Natural killer cell treated with Interleukin-12 subunit alpha and Interleukin-12 subunit beta and Interleukin-15 and Interleukin-18, amount 100 ng/mL, for 72 hours (primary cell): ENCODE measurements around the gene MPRIP. TPM values are rescaled to one million over a fixed set of nuclear protein-coding genes. Genes with fewer than 3 reads are reported as not detected.

Experiments used
- ATAC-seq, 2 donors: fragments of 150-1000 bp; cut with Tn5 transposase in 1 of 2; sonication (Bioruptor Pico), chemical (Tn5 transposase) in 1 of 2; 2 replicates each; pipeline ENCODE4 v1.10.0; 2021
- DNase-seq: peaks from one replicate; pipeline ENCODE4 v3.0.0; 2022; ENCODE audit warnings: low spot score
- H3K27ac Mint-ChIP-seq, 2 donors: 1 replicate in 1 of 2; 2 replicates in 1 of 2; pipeline ENCODE4 v1.8.0; 2022; ENCODE audit warnings: mixed read lengths in 2 of 2, mild to moderate bottlenecking in 1 of 2, moderate library complexity in 1 of 2
- H3K27me3 Mint-ChIP-seq, 2 donors: 1 replicate in 1 of 2; 2 replicates in 1 of 2; pipeline ENCODE4 v1.8.0; 2022; ENCODE audit warnings: mixed read lengths in 2 of 2
- H3K36me3 Mint-ChIP-seq: one replicate; pipeline ENCODE4 v1.8.0; 2022; ENCODE audit warnings: mixed read lengths
- H3K4me1 Mint-ChIP-seq, 2 donors: 1 replicate in 1 of 2; 2 replicates in 1 of 2; pipeline ENCODE4 v1.8.0; 2022; ENCODE audit warnings: low read depth in 2 of 2, mixed read lengths in 2 of 2, mild to moderate bottlenecking in 1 of 2
- H3K4me3 Mint-ChIP-seq: one replicate; pipeline ENCODE4 v1.8.0; 2022; ENCODE audit warnings: mixed read lengths
- H3K9me3 Mint-ChIP-seq: 2 replicates; pipeline ENCODE4 v1.8.0; 2022; ENCODE audit warnings: mixed read lengths
- total RNA-seq, 2 donors: library from RNA; stranded (reverse); gene quantifications; one replicate each; pipeline ENCODE4 v1.2.3, GENCODE V29; 2022

MPRIP gene
- total RNA-seq, 2 donors from 2014 or later, result 158 to 216 TPM

DNA sequence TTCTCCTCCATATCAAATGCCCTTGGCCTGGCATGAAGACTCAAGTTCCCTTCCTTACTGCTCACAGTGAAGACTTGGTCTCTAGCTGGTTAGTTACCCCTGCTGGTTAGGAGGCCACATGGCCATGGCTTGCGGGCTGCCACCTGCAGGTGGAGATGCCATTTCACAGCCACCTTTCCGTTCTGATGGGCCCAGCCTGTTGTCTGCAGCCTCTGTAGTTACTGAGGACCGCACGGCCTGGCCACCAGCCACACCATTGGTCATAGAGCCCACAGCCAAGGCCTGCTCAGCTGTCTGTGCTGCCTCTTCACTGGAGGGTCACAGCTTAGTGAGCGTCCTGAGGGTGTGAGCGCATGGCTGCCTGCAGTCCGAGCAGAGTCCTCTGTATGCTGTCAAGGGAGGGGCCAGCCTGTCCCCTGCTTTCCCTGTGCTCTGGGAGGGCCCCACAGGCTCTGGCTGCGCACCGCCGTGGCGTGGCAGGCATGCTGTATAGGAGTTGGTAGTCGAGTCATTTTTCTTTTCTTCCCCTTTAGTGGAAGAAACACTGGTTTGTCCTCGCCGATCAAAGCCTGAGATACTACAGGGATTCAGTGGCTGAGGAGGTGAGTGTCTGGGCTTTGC lies 104.6 kb downstream of the MPRIP start:
- no peaks in the 10 kb centered on the region for H3K9me3 Mint-ChIP-seq
- H3K4me1 Mint-ChIP-seq, result peaks cover 14 to 15% of the 10 kb centered on the region in 2 donors
- no peak overlapping the region for H3K4me3 Mint-ChIP-seq
- peak in 1 of 2 donors; percentile 21 for ATAC-seq
- no peak for DNase-seq
- no peaks in the 10 kb centered on the region for H3K27me3 Mint-ChIP-seq
- H3K36me3 Mint-ChIP-seq, result no peaks in the 10 kb centered on the region
- H3K27ac Mint-ChIP-seq, result peak overlapping the region in 1 of 2 donors; percentile 77

- Mint-ChIP-seq H3K4me3 (no peak overlapping the region), H3K9me3 (no peaks in the 10 kb centered on the region), H3K27ac (no peak overlapping the region), H3K4me1 (peaks cover 22% of the 10 kb centered on the region in 2 donors), H3K27me3 (no peaks in the 10 kb centered on the region), H3K36me3 (no peaks in the 10 kb centered on the region)
- ATAC-seq (no peak), DNase-seq (no peak)
These were observed 105.6 kb downstream of the MPRIP start for GRCh38 chr17:17147821-17148220.

GRCh38 chr17:17149520-17150447 lies 107.5 kb downstream of the MPRIP start:
- peak overlapping the region; percentile 79 for H3K4me3 Mint-ChIP-seq
- H3K27ac Mint-ChIP-seq, result peak overlapping the region; percentile 73 to 87
- no peaks in the 10 kb centered on the region for H3K9me3 Mint-ChIP-seq
- no peaks in the 10 kb centered on the region for H3K27me3 Mint-ChIP-seq
- DNase-seq, result no peak
- ATAC-seq, result no peak
- H3K36me3 Mint-ChIP-seq, result peaks cover 4% of the 10 kb centered on the region
- peaks cover 30 to 32% of the 10 kb centered on the region in 2 donors for H3K4me1 Mint-ChIP-seq

DNA sequence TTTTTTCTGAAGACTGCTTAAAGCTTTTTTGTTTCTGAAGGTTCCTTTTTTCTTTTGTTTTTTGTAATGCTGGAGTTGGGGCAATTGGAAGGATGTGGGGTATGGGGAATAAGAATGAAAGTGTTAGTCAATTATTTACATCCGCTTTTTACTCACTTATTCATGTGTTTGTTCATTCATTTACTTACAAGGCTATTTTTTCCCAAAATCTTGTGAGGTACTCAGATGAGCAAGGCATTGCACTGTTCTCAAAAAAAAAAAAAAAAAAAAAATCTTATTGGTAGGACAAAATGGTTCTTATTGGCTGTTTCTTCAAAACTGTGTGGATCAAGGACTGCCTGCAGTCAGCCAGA lies 108.2 kb downstream of the MPRIP start:
- Mint-ChIP-seq H3K4me1 (peaks cover 30 to 34% of the 10 kb centered on the region in 2 donors), H3K36me3 (peaks cover 6% of the 10 kb centered on the region), H3K9me3 (no peaks in the 10 kb centered on the region), H3K4me3 (peak overlapping the region; percentile 79), H3K27ac (peak overlapping the region; percentile 73 to 87), H3K27me3 (no peaks in the 10 kb centered on the region)
- DNase-seq (no peak), ATAC-seq (peak; percentile 37 to 57)

GRCh38 chr17:17151055-17151454 lies 108.8 kb downstream of the MPRIP start:
- Mint-ChIP-seq H3K36me3 (peaks cover 6% of the 10 kb centered on the region), H3K4me1 (peaks cover 24 to 34% of the 10 kb centered on the region in 2 donors), H3K27ac (peak overlapping the region; percentile 73 to 87), H3K4me3 (peak overlapping the region; percentile 79), H3K9me3 (no peaks in the 10 kb centered on the region), H3K27me3 (no peaks in the 10 kb centered on the region)
- DNase-seq (no peak), ATAC-seq (peak; percentile 33 to 53)

- Mint-ChIP-seq H3K27ac (peak overlapping the region; percentile 73 to 87), H3K4me1 (peaks cover 24 to 34% of the 10 kb centered on the region in 2 donors), H3K36me3 (peaks cover 6% of the 10 kb centered on the region), H3K4me3 (peak overlapping the region; percentile 79), H3K9me3 (no peaks in the 10 kb centered on the region), H3K27me3 (no peaks in the 10 kb centered on the region)
- peak in 1 of 2 donors; percentile 11 for ATAC-seq
- no peak for DNase-seq
These were observed 109.3 kb downstream of the MPRIP start for GRCh38 chr17:17151541-17151940.

DNA sequence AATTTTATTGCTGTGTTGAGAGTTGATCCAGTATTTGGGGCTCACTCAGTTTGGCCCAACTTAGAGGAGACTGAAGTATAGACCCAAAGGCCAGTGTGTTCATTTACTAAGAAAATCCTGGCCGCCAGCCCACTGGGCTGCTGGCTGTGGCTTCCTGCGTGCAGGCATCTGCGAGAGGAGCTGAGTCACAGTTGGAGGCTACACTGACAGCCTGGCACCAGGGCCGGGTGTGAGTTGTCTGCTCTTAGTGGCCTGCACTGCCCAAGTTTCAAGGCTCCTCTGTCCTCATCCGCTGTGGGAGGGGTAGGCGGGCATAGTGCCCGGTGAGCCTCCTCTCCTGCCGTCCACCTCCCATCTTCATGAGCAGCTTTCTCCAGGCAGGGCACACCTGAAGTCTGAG lies 109.7 kb downstream of the MPRIP start:
- ATAC-seq (peak; percentile 81 to 87), DNase-seq (no peak)
- Mint-ChIP-seq H3K27ac (peak overlapping the region; percentile 73 to 87), H3K9me3 (no peaks in the 10 kb centered on the region), H3K27me3 (no peaks in the 10 kb centered on the region), H3K36me3 (peaks cover 6% of the 10 kb centered on the region), H3K4me3 (peak overlapping the region; percentile 79), H3K4me1 (peaks cover 24 to 34% of the 10 kb centered on the region in 2 donors)

- ATAC-seq, result peak in 1 of 2 donors; percentile 12
- no peak overlapping the region for H3K4me3 Mint-ChIP-seq
- H3K27me3 Mint-ChIP-seq, result no peaks in the 10 kb centered on the region
- H3K27ac Mint-ChIP-seq, result peak overlapping the region; percentile 56 to 73
- H3K9me3 Mint-ChIP-seq, result no peaks in the 10 kb centered on the region
- peaks cover 24 to 34% of the 10 kb centered on the region in 2 donors for H3K4me1 Mint-ChIP-seq
- no peak for DNase-seq
- H3K36me3 Mint-ChIP-seq, result peaks cover 6% of the 10 kb centered on the region
These were observed 110.1 kb downstream of the MPRIP start for GRCh38 chr17:17152385-17152784.

DNA sequence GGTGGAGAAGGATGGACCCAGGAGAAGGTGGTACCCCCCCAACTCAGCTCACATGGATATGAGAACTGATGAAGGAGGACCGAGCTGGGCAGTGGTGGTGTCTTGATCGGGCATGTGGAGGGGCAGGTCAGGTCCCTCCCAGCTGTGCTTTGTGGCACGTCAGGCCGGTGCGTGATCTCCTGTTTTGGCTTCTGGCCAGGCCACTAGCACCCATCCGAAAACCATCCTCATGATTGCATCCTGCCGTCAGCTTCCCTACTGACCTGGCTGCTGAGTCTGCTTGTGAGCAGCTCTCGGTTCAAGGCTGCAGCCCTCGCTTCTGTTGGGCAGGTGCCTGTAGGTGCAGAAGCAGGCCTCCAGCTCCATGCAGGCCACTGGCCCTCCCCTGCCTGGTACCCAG lies 110.8 kb downstream of the MPRIP start:
- Mint-ChIP-seq H3K4me3 (no peak overlapping the region), H3K36me3 (peaks cover 6% of the 10 kb centered on the region), H3K27me3 (no peaks in the 10 kb centered on the region), H3K4me1 (peaks cover 24 to 34% of the 10 kb centered on the region in 2 donors), H3K9me3 (no peaks in the 10 kb centered on the region), H3K27ac (no peak overlapping the region)
- DNase-seq (no peak), ATAC-seq (no peak)

- H3K9me3 Mint-ChIP-seq, result no peaks in the 10 kb centered on the region
- peaks cover 6% of the 10 kb centered on the region for H3K36me3 Mint-ChIP-seq
- peak overlapping the region; percentile 9 to 31 for H3K27ac Mint-ChIP-seq
- H3K4me3 Mint-ChIP-seq, result no peak overlapping the region
- H3K27me3 Mint-ChIP-seq, result no peaks in the 10 kb centered on the region
- DNase-seq (no peak), ATAC-seq (no peak)
- peaks cover 24 to 34% of the 10 kb centered on the region in 2 donors for H3K4me1 Mint-ChIP-seq
These were observed 111.5 kb downstream of the MPRIP start for GRCh38 chr17:17153709-17154108.

- Mint-ChIP-seq H3K36me3 (peaks cover 6% of the 10 kb centered on the region), H3K4me1 (peaks cover 24 to 34% of the 10 kb centered on the region in 2 donors), H3K9me3 (no peaks in the 10 kb centered on the region), H3K4me3 (no peak overlapping the region), H3K27me3 (no peaks in the 10 kb centered on the region), H3K27ac (peak overlapping the region; percentile 9 to 39)
- ATAC-seq (no peak), DNase-seq (no peak)
These were observed 112.3 kb downstream of the MPRIP start for GRCh38 chr17:17154556-17154955.

DNA sequence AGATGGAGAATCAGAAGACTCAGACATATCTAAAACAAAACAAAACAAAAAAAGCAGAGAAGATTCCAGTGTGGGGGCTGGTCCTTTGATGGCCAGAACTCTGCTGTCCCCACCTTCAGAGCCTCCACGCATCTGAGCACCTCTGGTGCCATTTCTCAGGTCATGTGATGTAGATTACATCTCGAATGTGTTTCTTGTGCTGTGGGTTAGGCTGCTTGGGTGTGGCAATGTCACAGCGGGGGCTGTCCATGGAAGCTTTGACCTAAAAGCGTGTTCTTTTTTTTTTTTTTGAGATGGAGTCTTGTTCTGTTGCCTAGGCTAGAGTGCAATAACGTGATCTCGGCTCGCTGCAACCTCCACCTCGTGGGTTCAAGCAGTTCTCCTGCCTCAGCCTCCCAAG lies 112.7 kb downstream of the MPRIP start:
- Mint-ChIP-seq H3K4me3 (no peak overlapping the region), H3K4me1 (peaks cover 24 to 33% of the 10 kb centered on the region in 2 donors), H3K36me3 (peaks cover 6% of the 10 kb centered on the region), H3K27ac (peak overlapping the region; percentile 9 to 39), H3K9me3 (no peaks in the 10 kb centered on the region), H3K27me3 (no peaks in the 10 kb centered on the region)
- no peak for ATAC-seq
- no peak for DNase-seq

DNA sequence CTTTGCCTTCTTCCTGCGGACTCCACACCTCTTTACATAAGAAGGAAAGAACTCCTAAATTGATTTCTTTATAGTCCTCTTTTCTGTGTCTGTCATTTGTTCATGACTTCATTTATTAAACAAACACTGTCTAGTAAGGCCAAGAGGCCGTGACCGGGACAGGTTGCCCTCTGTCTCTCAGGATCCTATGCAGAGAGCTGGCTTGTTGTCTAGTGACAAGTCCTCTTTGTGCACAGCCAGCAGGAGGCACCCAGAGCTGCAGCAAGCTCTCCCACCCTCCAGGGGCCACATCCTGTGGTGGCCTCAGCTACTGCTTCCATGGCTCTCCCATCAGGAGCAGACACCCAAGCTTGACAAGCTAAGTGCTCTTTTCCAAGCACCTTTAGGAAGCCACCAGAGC lies 113.3 kb downstream of the MPRIP start:
- H3K27ac Mint-ChIP-seq, result no peak overlapping the region
- peaks cover 6% of the 10 kb centered on the region for H3K36me3 Mint-ChIP-seq
- H3K4me1 Mint-ChIP-seq, result peaks cover 19 to 27% of the 10 kb centered on the region in 2 donors
- H3K4me3 Mint-ChIP-seq, result no peak overlapping the region
- DNase-seq (no peak), ATAC-seq (no peak)
- no peaks in the 10 kb centered on the region for H3K9me3 Mint-ChIP-seq
- H3K27me3 Mint-ChIP-seq, result no peaks in the 10 kb centered on the region

- ATAC-seq, result no peak
- Mint-ChIP-seq H3K9me3 (no peaks in the 10 kb centered on the region), H3K36me3 (peaks cover 6% of the 10 kb centered on the region), H3K27me3 (no peaks in the 10 kb centered on the region), H3K27ac (no peak overlapping the region), H3K4me1 (peaks cover 19 to 26% of the 10 kb centered on the region in 2 donors), H3K4me3 (no peak overlapping the region)
- DNase-seq, result no peak
These were observed 113.8 kb downstream of the MPRIP start for GRCh38 chr17:17156107-17156506.
